OCI-LY3 (cell line): ENCODE data around the gene ESYT2.
"Not testable (repeated sequence)": the region's sequence is repeated elsewhere in the genome, so short reads cannot be mapped to it uniquely, and the experiment has no call there.

Experiments
- H2AFZ ChIP-seq: fragments of 200-600, 300-600 bp; shearing (Covaris generic); 2 replicates; pipeline ENCODE4 v1.6.0; 2014; ENCODE audit warnings: antibody characterized with exemption, low read depth, low read length
- H3K27ac ChIP-seq: fragments of 200-600, 300-600 bp; sonication (generic); 2 replicates; pipeline ENCODE4 v1.5.1; 2014; ENCODE audit warnings: mild to moderate bottlenecking, low read length, moderate library complexity, mixed read lengths
- H3K27me3 ChIP-seq: fragments of 200-600, 300-600 bp; sonication (generic); 2 replicates; pipeline ENCODE4 v1.6.1; 2014; ENCODE audit warnings: low read depth, low read length, mixed read lengths
- H3K36me3 ChIP-seq: fragments of 200-600, 300-600 bp; sonication (generic); replicated peaks from 2 replicates; pipeline ENCODE3; 2014; ENCODE audit warnings: low read depth, low read length, mixed read lengths
- H3K4me1 ChIP-seq: fragments of 300-600, 200-600 bp; sonication (generic); 2 replicates; pipeline ENCODE4 v1.6.1; 2014; ENCODE audit warnings: low read length, mixed read lengths
- H3K4me2 ChIP-seq: fragments of 200-600, 300-600 bp; sonication (generic); 2 replicates; pipeline ENCODE4 v1.6.1; 2014; ENCODE audit warnings: low read length, mixed read lengths
- H3K4me3 ChIP-seq: fragments of 300-600, 200-600 bp; sonication (generic); 2 replicates; pipeline ENCODE4 v1.5.1; 2014; ENCODE audit warnings: antibody characterized with exemption, mild to moderate bottlenecking, low read length, moderate library complexity
- H3K79me2 ChIP-seq: fragments of 300-600, 200-600 bp; shearing (Covaris generic); 2 replicates; pipeline ENCODE4 v1.6.1; 2014; ENCODE audit warnings: mild to moderate bottlenecking, low read length, mixed read lengths
- H3K9ac ChIP-seq: fragments of 300-600, 200-600 bp; shearing (Covaris generic); 2 replicates; pipeline ENCODE4 v1.6.0; 2014; ENCODE audit warnings: mild to moderate bottlenecking, low read length, moderate library complexity
- H3K9me3 ChIP-seq: fragments of 200-600, 300-600 bp; shearing (Covaris generic); 2 replicates; pipeline ENCODE4 v1.6.1; 2014; ENCODE audit warnings: low read length, mixed read lengths; ENCODE audit not compliant: insufficient read depth
- H4K20me1 ChIP-seq: fragments of 200-600, 300-600 bp; sonication (generic); 2 replicates; pipeline ENCODE4 v1.6.1; 2016; ENCODE audit warnings: low read length, mixed read lengths; ENCODE audit not compliant: insufficient read depth
- EZH2phosphoT487 ChIP-seq: fragments of 200-600 bp; shearing (Covaris generic); IDR thresholded peaks from 2 replicates; pipeline ENCODE4 v1.6.1; 2018; ENCODE audit warnings: antibody characterized with exemption, mixed run types, low read depth
- TF ChIP-seq, protein P1 (sequence below): fragments of 200-600, 300-600 bp; sonication (generic); IDR thresholded peaks from 2 replicates; pipeline ENCODE4 v1.5.1; 2014; ENCODE audit warnings: antibody characterized with exemption, low read length, low read depth

ESYT2 gene

DNA sequence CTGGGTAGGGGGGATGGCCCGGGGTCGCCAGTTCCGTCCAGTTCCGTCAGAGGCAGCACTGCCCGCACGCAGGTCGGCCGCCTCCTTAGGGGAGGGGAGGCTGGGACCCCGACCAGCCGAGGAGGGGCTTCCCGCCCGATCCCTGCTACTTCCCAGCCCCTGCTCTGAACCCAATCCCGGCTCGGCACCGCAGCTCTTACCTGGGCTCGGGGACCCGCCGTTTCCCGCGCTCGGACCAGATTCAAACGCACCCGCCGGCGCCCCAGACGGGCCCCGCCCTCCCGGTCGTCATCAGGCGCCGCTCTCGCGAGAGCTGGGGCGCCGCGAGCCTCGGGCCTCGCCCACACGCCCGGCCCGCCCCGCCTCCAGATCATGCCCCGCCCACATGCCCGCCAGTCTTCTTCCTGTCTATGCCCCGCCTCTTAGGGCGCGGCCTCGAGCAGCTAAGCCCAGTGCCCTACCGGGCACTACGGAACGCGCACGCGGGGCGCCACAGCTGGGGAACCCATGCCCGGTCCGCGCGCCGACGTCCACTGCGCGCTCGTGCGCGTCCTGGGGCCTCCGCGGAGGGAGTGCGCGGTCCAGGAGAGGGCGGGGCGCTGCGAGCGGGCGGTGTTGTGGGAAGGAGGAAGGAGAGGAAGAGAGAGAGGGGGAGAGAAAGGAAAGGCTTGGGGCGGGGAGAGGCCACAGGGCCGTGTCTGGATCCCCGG is 124.6 kb downstream of the ESYT2 start, which contains the start of gene NCAPG2:
NCAPG2 (minus strand) TSS at position 281 of the 710 bp plus-strand sequence. CDS start 2,905 bp downstream, outside the sequence.
- H2AFZ ChIP-seq = peak within 1 kb of the TSS; percentile 51; the same call in 1 of the 2 replicates
- H3K9ac ChIP-seq = peak within 1 kb of the TSS; percentile 90
- H3K4me3 ChIP-seq = peak within 1 kb of the TSS; percentile 93
- peak within 1 kb of the TSS; percentile 96 for H3K4me2 ChIP-seq
- peaks cover 21% of the 10 kb centered on the region for H3K4me1 ChIP-seq
- H3K27ac ChIP-seq = peak within 1 kb of the TSS; percentile 48
- H3K27me3 ChIP-seq = no peaks in the 10 kb centered on the region
- H3K9me3 ChIP-seq = 0 out of 2 replicates have a peak, but pooled peaks cover 5% of the 10 kb centered on the region
- H3K36me3 ChIP-seq = peaks cover 26% of the 10 kb centered on the region
- H3K79me2 ChIP-seq = peaks cover 54% of the 10 kb centered on the region
- H4K20me1 ChIP-seq = no peaks in the 10 kb centered on the region
- TF ChIP-seq, protein P1, sequence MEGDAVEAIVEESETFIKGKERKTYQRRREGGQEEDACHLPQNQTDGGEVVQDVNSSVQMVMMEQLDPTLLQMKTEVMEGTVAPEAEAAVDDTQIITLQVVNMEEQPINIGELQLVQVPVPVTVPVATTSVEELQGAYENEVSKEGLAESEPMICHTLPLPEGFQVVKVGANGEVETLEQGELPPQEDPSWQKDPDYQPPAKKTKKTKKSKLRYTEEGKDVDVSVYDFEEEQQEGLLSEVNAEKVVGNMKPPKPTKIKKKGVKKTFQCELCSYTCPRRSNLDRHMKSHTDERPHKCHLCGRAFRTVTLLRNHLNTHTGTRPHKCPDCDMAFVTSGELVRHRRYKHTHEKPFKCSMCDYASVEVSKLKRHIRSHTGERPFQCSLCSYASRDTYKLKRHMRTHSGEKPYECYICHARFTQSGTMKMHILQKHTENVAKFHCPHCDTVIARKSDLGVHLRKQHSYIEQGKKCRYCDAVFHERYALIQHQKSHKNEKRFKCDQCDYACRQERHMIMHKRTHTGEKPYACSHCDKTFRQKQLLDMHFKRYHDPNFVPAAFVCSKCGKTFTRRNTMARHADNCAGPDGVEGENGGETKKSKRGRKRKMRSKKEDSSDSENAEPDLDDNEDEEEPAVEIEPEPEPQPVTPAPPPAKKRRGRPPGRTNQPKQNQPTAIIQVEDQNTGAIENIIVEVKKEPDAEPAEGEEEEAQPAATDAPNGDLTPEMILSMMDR = no peak
- no peak for TF ChIP-seq EZH2phosphoT487

DNA sequence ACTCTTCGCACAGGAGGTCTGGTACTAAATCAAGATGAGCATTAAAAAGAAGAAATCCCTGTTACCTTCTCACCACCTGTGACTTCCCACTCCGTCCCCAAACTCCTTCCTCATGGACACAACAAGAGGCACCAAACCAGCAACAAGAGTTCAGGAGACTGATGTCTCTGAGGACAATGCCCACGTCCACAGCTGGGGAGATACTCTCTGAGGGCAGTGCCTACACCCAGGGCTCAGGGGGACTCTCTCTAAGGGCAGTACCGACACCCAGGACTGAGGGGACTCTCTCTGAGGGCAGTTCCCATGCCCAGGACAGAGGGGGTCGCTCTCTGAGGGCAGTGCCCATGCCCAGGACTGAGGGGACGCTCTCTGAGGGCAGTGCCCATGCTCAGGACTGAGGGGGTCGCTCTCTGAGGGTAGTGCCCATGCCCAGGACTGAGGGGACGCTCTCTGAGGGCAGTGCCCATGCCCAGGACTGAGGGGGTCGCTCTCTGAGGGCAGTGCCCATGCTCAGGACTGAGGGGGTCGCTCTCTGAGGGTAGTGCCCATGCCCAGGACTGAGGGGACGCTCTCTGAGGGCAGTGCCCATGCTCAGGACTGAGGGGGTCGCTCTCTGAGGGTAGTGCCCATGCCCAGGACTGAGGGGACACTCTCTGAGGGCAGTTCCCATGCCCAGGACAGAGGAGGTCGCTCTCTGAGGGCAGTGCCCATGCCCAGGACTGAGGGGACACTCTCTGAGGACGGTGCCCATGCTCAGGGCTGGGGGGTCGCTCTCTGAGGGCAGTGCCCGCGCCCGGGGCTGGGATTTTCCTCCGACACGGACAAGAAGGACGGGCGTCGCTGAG is 125.4 kb downstream of the ESYT2 start:
- Histone ChIP-seq H3K79me2 (peaks cover 61% of the 10 kb centered on the region), H3K4me2 (peak overlapping the region; percentile 96), H3K36me3 (peaks cover 33% of the 10 kb centered on the region), H3K4me3 (peak overlapping the region; percentile 93), H3K9ac (peak overlapping the region; percentile 90), H3K27ac (peak overlapping the region; percentile 48), H3K4me1 (peaks cover 21% of the 10 kb centered on the region)
- H3K9me3 ChIP-seq, H2AFZ ChIP-seq, H4K20me1 ChIP-seq, H3K27me3 ChIP-seq: not testable (repeated sequence)

DNA sequence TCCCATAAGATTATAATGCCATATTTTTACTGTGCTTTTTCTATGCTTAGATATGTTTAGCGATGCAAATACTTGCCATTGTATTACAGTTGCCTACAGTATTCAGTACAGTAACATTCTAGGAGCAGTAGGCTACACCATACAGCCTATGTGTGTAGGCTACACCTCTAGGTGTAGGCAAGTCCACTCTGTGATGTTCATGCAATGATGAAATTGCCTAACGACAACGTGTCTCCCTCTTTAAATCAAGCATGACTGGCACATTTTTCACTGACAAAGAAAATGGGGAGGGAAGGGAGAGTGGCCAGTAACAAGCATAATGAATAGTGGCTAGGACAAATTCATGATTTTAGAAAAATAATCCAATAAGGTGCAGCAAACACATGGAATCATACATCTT is 126.4 kb downstream of the ESYT2 start:
- no peak for TF ChIP-seq EZH2phosphoT487
- TF ChIP-seq, protein P1 = no peak
- Histone ChIP-seq H2AFZ (no peak overlapping the region), H3K4me2 (peak overlapping the region; percentile 96), H4K20me1 (no peaks in the 10 kb centered on the region), H3K4me1 (peaks cover 21% of the 10 kb centered on the region), H3K27ac (no peak overlapping the region), H3K9me3 (0 out of 2 replicates have a peak, but pooled peaks cover 5% of the 10 kb centered on the region), H3K27me3 (no peaks in the 10 kb centered on the region), H3K79me2 (peaks cover 69% of the 10 kb centered on the region), H3K9ac (0 out of 2 replicates have a peak overlapping the region, but pooled peaks have one; percentile 90), H3K4me3 (peak overlapping the region; percentile 93; the same call in 1 of the 2 replicates), H3K36me3 (peaks cover 40% of the 10 kb centered on the region)

DNA sequence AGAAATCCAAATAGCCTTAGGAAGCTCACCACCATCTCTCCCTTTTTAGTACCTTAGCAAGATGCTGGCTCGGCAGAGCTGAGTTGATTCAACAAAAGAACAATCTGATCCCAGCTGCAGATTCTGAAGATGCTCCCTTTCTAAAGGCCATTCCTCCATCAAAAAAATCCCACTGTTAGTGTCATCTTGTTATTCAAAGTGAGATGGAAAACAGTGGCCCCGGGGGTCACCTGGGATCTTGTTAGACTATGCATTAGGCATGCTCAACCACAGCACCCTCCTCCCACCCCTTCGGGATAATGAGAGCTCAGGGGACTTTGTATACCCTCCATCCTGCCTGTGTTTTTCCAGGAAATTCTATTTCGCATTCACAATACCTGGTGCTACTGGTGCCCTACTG is 127.1 kb downstream of the ESYT2 start:
- Histone ChIP-seq H3K79me2 (peaks cover 73% of the 10 kb centered on the region), H3K9ac (no peak overlapping the region), H3K36me3 (peaks cover 36% of the 10 kb centered on the region), H3K9me3 (no peaks in the 10 kb centered on the region), H3K27ac (no peak overlapping the region), H4K20me1 (no peaks in the 10 kb centered on the region), H2AFZ (no peak overlapping the region), H3K4me2 (no peak overlapping the region), H3K4me1 (peaks cover 21% of the 10 kb centered on the region), H3K4me3 (no peak overlapping the region), H3K27me3 (no peaks in the 10 kb centered on the region)
- TF ChIP-seq, protein P1 = no peak
- TF ChIP-seq EZH2phosphoT487 = no peak
